GM10847 (cell line): ENCODE measurements around the gene FAM163A.

ENCODE experiments used
- POLR2A ChIP-seq: IDR thresholded peaks from 2 replicates; pipeline ENCODE4 v1.6.1; 2011; ENCODE audit not compliant: insufficient read length; ENCODE audit errors: extremely low read depth

FAM163A gene

GRCh38 chr1:179742717-179743678, at the start of gene FAM163A:
Gene FAM163A (plus strand): TSS chr1:179743291. CDS start chr1:179813098, 69,807 bp downstream.
- TF ChIP-seq POLR2A: no peak

DNA sequence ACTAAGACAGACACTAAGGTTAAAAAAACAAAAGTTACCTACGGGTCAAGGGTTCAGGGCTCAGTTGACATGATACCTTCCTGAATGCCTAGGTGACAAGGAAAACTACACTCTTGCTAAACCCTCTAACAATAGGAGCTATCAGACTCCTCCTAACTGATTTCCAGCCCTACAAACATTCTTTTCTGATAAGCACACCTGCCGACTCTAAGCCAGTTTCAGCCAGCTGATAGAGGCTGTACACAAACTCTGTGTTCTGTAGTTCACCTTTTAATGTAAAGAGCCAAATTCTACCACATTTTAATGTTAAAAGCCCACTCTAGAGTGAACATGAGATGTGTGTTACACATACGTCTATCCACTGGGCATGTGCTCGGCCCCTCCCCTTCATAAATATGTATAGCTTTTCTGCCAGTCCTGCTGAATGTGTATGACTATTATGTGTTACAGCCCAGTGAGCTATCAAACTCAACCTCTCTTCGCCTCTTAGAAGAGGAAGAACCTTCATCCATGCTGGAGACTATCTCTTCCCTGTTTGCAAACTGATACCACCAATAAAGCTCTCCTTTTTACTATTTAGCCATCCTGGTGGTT, 40.0 kb upstream of the FAM163A start:
- no peak for TF ChIP-seq POLR2A

DNA sequence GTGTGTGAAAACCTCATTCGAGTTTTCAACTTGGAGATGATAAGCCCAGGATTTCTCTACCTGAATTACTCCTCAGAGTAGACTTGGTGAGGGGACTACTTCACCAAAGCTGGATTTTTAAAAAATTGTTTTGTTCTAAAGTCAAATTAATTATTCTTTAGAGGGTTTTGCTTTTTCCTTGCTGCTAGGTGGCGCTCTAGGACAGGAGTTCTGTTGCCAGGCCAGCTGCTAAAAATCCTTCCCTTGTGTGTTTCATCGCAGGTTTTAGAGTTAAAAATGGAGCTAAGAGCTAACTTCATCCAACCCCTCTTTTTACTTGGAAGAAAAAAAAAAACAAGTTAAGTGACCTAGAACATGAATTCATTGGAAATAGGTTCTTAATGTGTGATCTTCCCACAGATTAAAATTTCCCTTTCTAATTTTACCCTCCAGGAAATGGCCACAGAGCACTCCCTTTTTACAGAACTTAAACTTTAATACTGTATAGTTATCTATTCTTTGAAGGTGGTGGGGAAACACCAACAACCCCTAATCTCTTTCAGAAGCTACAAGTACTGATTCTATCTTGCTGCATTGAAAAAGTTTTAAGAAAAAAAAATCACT, 36.7 kb upstream of the FAM163A start:
- TF ChIP-seq POLR2A: no peak

- no peak for TF ChIP-seq POLR2A
Observed at GRCh38 chr1:179707406-179707805, 35.7 kb upstream of the FAM163A start.

- no peak for TF ChIP-seq POLR2A
Observed at GRCh38 chr1:179708434-179709195, 34.5 kb upstream of the FAM163A start.

- TF ChIP-seq POLR2A: no peak
Observed at GRCh38 chr1:179709841-179710329, 33.2 kb upstream of the FAM163A start.

- no peak for TF ChIP-seq POLR2A
Observed at GRCh38 chr1:179714159-179714558, 28.9 kb upstream of the FAM163A start.

- TF ChIP-seq POLR2A: no peak
Observed at GRCh38 chr1:179714623-179715022, 28.5 kb upstream of the FAM163A start.

GRCh38 chr1:179719272-179719671, 23.8 kb upstream of the FAM163A start:
- TF ChIP-seq POLR2A: no peak

DNA sequence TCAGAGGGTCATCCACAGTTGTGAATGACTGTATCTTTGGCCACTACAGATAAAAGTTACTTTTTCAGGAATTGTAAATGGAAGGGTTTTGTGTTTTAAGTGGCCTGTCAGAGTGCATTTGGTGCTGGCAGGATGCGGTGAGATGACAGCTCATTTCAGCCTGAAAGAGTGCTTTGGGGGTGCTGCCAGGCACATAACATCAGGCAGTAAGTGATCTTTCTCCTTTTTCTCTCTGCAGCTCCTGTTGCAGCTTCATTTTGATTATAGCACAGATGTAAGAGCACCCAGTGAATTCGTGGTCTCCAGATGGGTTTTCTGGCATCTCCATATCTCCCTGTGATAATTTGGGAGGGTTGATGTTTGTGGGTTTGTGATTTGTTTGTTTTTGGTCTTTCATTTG, 14.8 kb upstream of the FAM163A start:
- TF ChIP-seq POLR2A: no peak

DNA sequence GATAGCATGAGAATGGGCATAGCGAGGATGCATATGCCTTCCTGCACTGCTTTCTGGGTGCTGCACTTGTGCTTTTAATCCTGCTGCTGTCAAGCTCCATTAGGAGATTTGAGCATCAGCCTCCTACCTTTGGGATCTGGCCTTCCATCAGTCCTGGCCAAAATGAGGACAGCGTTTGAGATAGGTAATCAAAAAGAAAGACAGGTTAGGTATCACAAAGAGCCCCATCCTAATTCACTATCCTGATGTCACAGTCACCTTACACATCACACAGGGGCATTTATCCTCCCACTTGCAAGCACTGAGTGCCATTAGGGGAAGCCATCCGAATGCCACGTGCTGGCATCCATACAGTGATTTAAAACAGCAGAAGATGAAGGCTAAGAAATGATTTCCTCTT, 13.2 kb upstream of the FAM163A start:
- TF ChIP-seq POLR2A: no peak

- TF ChIP-seq POLR2A: no peak
Observed at GRCh38 chr1:179731643-179732042, 11.4 kb upstream of the FAM163A start.

- no peak for TF ChIP-seq POLR2A
Observed at GRCh38 chr1:179742291-179742690, 800 bp upstream of the FAM163A start.

DNA sequence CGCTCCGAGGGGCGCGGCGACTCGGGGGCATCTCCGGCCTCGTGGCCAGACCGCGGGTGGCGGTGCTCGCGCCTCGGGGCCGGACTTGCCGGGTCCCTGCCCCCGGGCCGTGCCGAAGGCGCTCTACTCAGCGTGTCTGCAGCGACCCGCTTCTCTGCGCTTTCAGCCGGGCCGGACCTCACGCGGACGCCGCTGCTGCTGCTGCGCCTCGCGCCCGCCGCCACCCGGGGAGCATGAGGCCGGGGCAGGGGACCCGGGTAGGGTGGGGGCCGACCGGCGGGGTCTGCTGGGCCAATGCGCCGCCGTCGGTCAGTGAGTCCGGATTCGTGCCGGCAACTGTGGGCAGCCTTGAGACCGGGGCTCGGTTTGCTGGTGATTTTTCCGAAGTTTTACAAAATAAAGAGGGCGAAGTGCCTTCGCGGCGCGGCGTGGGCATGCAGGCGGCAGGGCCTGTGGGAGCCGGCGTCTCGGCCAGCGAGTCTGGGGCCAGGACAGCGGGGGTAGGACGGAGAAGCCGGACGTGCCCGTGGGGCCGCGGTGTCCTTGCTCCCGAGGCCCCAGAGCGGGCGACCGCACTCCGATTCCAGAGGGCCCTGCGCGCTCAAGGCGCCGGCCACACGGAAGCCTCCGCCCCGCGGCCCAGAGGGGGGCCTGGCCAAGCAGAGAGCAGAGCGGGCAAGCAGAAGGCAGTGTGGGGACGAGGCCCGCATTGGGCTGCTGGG, 749 bp downstream of the FAM163A start:
- no peak for TF ChIP-seq POLR2A
